Keratinocyte (primary cell): ENCODE measurements around the gene MUC15. TPM values are rescaled to one million over a fixed set of nuclear protein-coding genes. Genes with fewer than 3 reads are reported as not detected.

Experiments used
- DNase-seq: peaks from one replicate; pipeline ENCODE4 v3.0.0-alpha.2; 2011; ENCODE audit warnings: low read depth, missing footprints, low spot score
- FAIRE-seq: peaks from 2 replicates; lab custom pipeline; 2011; peaks lifted over from hg19 to GRCh38; lab: Jason Lieb, UNC
- H2AFZ ChIP-seq: 2 replicates; pipeline ENCODE4 v1.6.0; 2012; ENCODE audit warnings: low read length, control low read depth, inconsistent platforms; ENCODE audit not compliant: control insufficient read depth
- H3K27ac ChIP-seq: 2 replicates; pipeline ENCODE4 v1.5.1; 2011; ENCODE audit warnings: low read length; ENCODE audit not compliant: control insufficient read depth, insufficient read depth
- H3K27me3 ChIP-seq: 3 replicates; pipeline ENCODE4 v1.6.0; 2011; ENCODE audit warnings: low read length; ENCODE audit not compliant: control insufficient read depth, insufficient read depth; ENCODE audit errors: extremely low read depth
- H3K36me3 ChIP-seq, 2 experiments: 2 replicates in 1 of 2; 3 replicates in 1 of 2; pipeline ENCODE4 v1.5.1; 2011; ENCODE audit warnings: low read length in 2 of 2, mild to moderate bottlenecking in 1 of 2; ENCODE audit not compliant: control insufficient read depth in 2 of 2, insufficient read depth in 2 of 2; ENCODE audit errors: extremely low read depth in 1 of 2
- H3K4me1 ChIP-seq: 3 replicates; pipeline ENCODE4 v1.5.1; 2011; ENCODE audit warnings: low read length; ENCODE audit not compliant: control insufficient read depth, insufficient read depth; ENCODE audit errors: extremely low read depth
- H3K4me2 ChIP-seq: 3 replicates; pipeline ENCODE4 v1.6.0; 2011; ENCODE audit warnings: low read depth, low read length; ENCODE audit not compliant: control insufficient read depth, insufficient read depth; ENCODE audit errors: extremely low read depth
- H3K4me3 ChIP-seq, 3 experiments: fragments of 200-600 bp in 1 of 3; sonication (generic) in 1 of 3; 2 replicates in 2 of 3; 3 replicates in 1 of 3; pipeline ENCODE4 v1.5.1; 2011 to 2016; ENCODE audit warnings: low read length in 3 of 3, mild to moderate bottlenecking in 3 of 3, control low read depth in 2 of 3, inconsistent platforms in 1 of 3, low read depth in 1 of 3, mixed read lengths in 1 of 3, mixed run types in 1 of 3, moderate library complexity in 1 of 3; ENCODE audit not compliant: control insufficient read depth in 2 of 3, insufficient read depth in 2 of 3; ENCODE audit errors: extremely low read depth in 1 of 3
- H3K79me2 ChIP-seq: 2 replicates; pipeline ENCODE4 v1.6.0; 2012; ENCODE audit warnings: low read length; ENCODE audit not compliant: control insufficient read depth, insufficient read depth
- H3K9ac ChIP-seq: 3 replicates; pipeline ENCODE4 v1.6.0; 2011; ENCODE audit warnings: low read length; ENCODE audit not compliant: control insufficient read depth, insufficient read depth; ENCODE audit errors: extremely low read depth
- H3K9me1 ChIP-seq: 3 replicates; pipeline ENCODE4 v1.6.0; 2011; ENCODE audit warnings: low read length; ENCODE audit not compliant: control insufficient read depth, insufficient read depth; ENCODE audit errors: extremely low read depth
- H3K9me3 ChIP-seq: 2 replicates; pipeline ENCODE4 v1.5.1; 2012; ENCODE audit warnings: low read depth, low read length; ENCODE audit not compliant: control insufficient read depth
- H4K20me1 ChIP-seq: 3 replicates; pipeline ENCODE4 v1.6.0; 2011; ENCODE audit warnings: low read length; ENCODE audit not compliant: control insufficient read depth, insufficient read depth; ENCODE audit errors: extremely low read depth
- EZH2 ChIP-seq: IDR thresholded peaks from one replicate; pipeline ENCODE4 v1.6.1; 2012; ENCODE audit warnings: inconsistent platforms, mild to moderate bottlenecking, low read length, moderate library complexity
- dilution Hi-C: fragments of 300-500 bp; cut with MboI; formaldehyde crosslinking; loops from one replicate; pipeline ENCODE4 v1.7.0; 2020; ENCODE audit warnings: low sequenced_read_pairs; ENCODE audit not compliant: extremely low pct_ligation_motif_present
- polyA plus RNA-seq, 5 experiments: library from polyadenylated mRNA; depleted of rRNA in 3 of 5; stranded (reverse) in 3 of 5; stranded (forward) in 1 of 5; unstranded in 1 of 5; fragments of >200 nt; gene quantifications; 1 replicate in 1 of 5; 2 replicates in 3 of 5; 3 replicates in 1 of 5; pipeline versions ENCODE4 v1.2.1 to v1.2.3, GENCODE V29; 2011 to 2012; ENCODE audit warnings: missing spikeins in 2 of 5, low read depth in 1 of 5, low replicate concordance in 1 of 5
- TF ChIP-seq, protein P1 (sequence below), 3 experiments: IDR thresholded peaks in 1 of 3; conservative IDR thresholded peaks in 1 of 3; optimal IDR thresholded peaks in 1 of 3; 2 replicates in 2 of 3; 3 replicates in 1 of 3; pipeline versions ENCODE3 to v1.5.1; 2011; ENCODE audit warnings: low read length in 3 of 3, mild to moderate bottlenecking in 3 of 3, moderate library complexity in 2 of 3, control low read depth in 1 of 3, inconsistent platforms in 1 of 3; ENCODE audit not compliant: insufficient read depth in 2 of 3; ENCODE audit errors: extremely low read depth in 1 of 3

MUC15 gene
- polyA plus RNA-seq, 1 donor (not counting 4 experiments of a cell fraction or from before 2014, with no cell fraction given): 1.5 TPM

DNA sequence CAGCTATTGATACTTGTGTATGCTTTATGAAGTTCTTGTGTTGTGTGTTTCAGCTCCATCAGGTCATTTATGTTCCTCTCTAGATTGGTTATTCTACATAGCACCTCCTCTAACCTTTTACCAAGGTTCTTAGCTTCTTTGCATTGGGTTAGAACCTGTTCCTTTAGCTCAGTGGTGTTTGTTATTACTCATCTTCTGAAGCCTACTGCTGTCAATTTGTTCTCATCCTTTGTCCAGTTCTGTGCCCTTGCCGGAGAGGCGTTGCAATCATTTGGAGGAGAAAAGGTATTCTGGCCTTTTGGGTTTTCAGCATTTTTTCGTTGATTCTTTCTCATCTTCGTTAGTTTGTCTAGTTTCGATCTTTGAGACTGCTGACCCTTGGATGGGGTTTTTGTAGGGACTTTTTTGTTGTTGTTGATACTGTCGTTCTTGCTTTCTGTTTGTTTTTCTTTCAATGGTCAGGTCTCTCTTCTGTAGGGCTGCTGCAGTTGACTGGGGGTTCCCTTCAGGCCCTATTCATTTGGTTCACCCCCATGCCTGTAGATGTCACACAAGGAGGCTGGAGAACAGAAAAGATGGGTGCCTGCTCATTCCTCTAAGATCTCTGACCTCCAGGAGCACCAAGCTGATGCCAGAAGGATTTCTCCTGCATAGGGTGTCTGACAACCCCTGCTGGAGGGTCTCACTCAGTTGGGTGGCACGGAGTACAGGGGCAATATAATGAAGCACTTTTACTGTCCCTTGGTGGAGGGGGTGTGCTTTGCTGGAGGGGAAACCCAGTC lies 35.9 kb upstream of the MUC15 start:
- no peaks in the 10 kb centered on the region for H3K36me3 ChIP-seq
- dilution Hi-C loops: no loop called here
- no peak overlapping the region for H3K27ac ChIP-seq
- no peak overlapping the region for H2AFZ ChIP-seq
- no peaks in the 10 kb centered on the region for H3K27me3 ChIP-seq
- no peaks in the 10 kb centered on the region for H3K79me2 ChIP-seq
- no peaks in the 10 kb centered on the region for H3K4me1 ChIP-seq
- no peak overlapping the region for H3K4me3 ChIP-seq
- no peak overlapping the region for H3K4me2 ChIP-seq
- no peak for TF ChIP-seq EZH2
- TF ChIP-seq, protein P1, sequence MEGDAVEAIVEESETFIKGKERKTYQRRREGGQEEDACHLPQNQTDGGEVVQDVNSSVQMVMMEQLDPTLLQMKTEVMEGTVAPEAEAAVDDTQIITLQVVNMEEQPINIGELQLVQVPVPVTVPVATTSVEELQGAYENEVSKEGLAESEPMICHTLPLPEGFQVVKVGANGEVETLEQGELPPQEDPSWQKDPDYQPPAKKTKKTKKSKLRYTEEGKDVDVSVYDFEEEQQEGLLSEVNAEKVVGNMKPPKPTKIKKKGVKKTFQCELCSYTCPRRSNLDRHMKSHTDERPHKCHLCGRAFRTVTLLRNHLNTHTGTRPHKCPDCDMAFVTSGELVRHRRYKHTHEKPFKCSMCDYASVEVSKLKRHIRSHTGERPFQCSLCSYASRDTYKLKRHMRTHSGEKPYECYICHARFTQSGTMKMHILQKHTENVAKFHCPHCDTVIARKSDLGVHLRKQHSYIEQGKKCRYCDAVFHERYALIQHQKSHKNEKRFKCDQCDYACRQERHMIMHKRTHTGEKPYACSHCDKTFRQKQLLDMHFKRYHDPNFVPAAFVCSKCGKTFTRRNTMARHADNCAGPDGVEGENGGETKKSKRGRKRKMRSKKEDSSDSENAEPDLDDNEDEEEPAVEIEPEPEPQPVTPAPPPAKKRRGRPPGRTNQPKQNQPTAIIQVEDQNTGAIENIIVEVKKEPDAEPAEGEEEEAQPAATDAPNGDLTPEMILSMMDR (optimal IDR thresholded peaks at IDR 0.05 in 1 of 3, IDR thresholded peaks at IDR 0.05 in 1 of 3, conservative IDR thresholded peaks at IDR 0.05 in 1 of 3; ENCODE audit: extremely low read depth in 1 of 3, insufficient read depth in 2 of 3, low read length in 3 of 3): no peak
- no peak overlapping the region for H3K9ac ChIP-seq
- DNase-seq: no peak
- H4K20me1 ChIP-seq: no peaks in the 10 kb centered on the region
- H3K9me1 ChIP-seq: no peaks in the 10 kb centered on the region
- no peaks in the 10 kb centered on the region for H3K9me3 ChIP-seq
- no peak for FAIRE-seq

DNA sequence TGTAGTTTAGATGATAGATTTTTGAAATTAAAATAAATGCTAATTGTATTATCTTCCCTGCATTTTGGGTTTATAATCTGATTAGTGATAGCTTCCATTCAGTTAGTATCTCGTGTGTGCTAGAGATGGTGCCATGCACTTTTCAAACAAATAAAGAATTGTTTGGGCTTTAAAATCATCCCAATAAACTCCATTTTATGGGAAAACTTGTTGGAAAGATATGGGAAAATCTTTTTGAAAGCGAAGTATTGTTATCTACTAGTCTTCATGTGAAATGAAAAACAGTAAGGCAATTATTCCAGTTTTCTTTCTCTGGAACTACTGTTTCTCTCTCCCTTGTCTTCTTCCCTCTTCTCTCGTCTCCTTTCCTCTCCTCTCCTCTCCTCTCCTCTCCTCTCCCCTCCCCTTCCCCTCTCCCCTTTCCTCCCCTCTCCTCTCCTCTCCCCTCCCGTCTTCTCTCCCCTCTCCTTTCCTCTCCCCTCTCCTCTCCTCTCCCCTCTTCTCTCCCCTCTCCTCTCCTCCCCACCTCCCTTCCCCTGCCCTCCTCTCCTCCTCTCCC lies 27.9 kb upstream of the MUC15 start:
- no peaks in the 10 kb centered on the region for H3K9me1 ChIP-seq
- H3K79me2 ChIP-seq: no peaks in the 10 kb centered on the region
- dilution Hi-C loops: no loop called here
- no peak for DNase-seq
- no peak overlapping the region for H3K4me3 ChIP-seq
- no peaks in the 10 kb centered on the region for H3K4me1 ChIP-seq
- no peak overlapping the region for H3K4me2 ChIP-seq
- TF ChIP-seq, protein P1 (optimal IDR thresholded peaks at IDR 0.05 in 1 of 3, IDR thresholded peaks at IDR 0.05 in 1 of 3, conservative IDR thresholded peaks at IDR 0.05 in 1 of 3; ENCODE audit: extremely low read depth in 1 of 3, insufficient read depth in 2 of 3, low read length in 3 of 3): no peak
- TF ChIP-seq EZH2: no peak
- H3K27ac ChIP-seq: no peak overlapping the region
- H2AFZ ChIP-seq: no peak overlapping the region
- H3K36me3 ChIP-seq: no peaks in the 10 kb centered on the region
- no peaks in the 10 kb centered on the region for H4K20me1 ChIP-seq
- H3K27me3 ChIP-seq: no peaks in the 10 kb centered on the region
- no peak overlapping the region for H3K9ac ChIP-seq
- FAIRE-seq: no peak
- no peaks in the 10 kb centered on the region for H3K9me3 ChIP-seq
